Fibroblast of lung (primary cell): Measurements from ENCODE around the gene NGDN. TPM values are rescaled to one million over a fixed set of nuclear protein-coding genes. Genes with fewer than 3 reads are reported as not detected.

ENCODE experiments used
- DNase-seq, 2 donors: peaks; one replicate each; pipeline versions ENCODE4 v3.0.0 to v3.0.0-alpha.2; 2010; ENCODE audit warnings: low read depth in 2 of 2
- H2AFZ ChIP-seq: 2 replicates; pipeline ENCODE4 v1.5.1; 2012; ENCODE audit warnings: low read length, control low read depth, inconsistent platforms
- H3K27ac ChIP-seq: 2 replicates; pipeline ENCODE4 v1.5.1; 2011; ENCODE audit warnings: low read length, control low read depth; ENCODE audit not compliant: insufficient read depth
- H3K27me3 ChIP-seq: 2 replicates; pipeline ENCODE4 v1.5.1; 2011; ENCODE audit warnings: mild to moderate bottlenecking, low read length; ENCODE audit not compliant: control insufficient read depth, insufficient read depth
- H3K36me3 ChIP-seq: 2 replicates; pipeline ENCODE4 v1.5.1; 2011; ENCODE audit warnings: low read length; ENCODE audit not compliant: control insufficient read depth, insufficient read depth
- H3K4me1 ChIP-seq: 2 replicates; pipeline ENCODE4 v1.5.1; 2011; ENCODE audit warnings: low read length; ENCODE audit not compliant: control insufficient read depth, insufficient read depth; ENCODE audit errors: extremely low read depth
- H3K4me2 ChIP-seq: 2 replicates; pipeline ENCODE4 v1.5.1; 2011; ENCODE audit warnings: low read length, control low read depth; ENCODE audit not compliant: insufficient read depth; ENCODE audit errors: extremely low read depth
- H3K4me3 ChIP-seq, 4 experiments: fragments of 200-600 bp in 1 of 4; sonication (generic) in 1 of 4; replicated peaks in 1 of 4; 2 replicates each; pipeline ENCODE4 v1.5.1; 2011 to 2016; ENCODE audit warnings: low read length in 4 of 4, low read depth in 3 of 4, mild to moderate bottlenecking in 3 of 4, control low read depth in 2 of 4, inconsistent platforms in 1 of 4, mixed read lengths in 1 of 4; ENCODE audit not compliant: insufficient read depth in 1 of 4; ENCODE audit errors: control extremely low read depth in 1 of 4
- H3K79me2 ChIP-seq: 2 replicates; pipeline ENCODE4 v1.5.1; 2012; ENCODE audit warnings: mild to moderate bottlenecking, low read length, inconsistent platforms; ENCODE audit not compliant: control insufficient read depth, insufficient read depth
- H3K9ac ChIP-seq: 2 replicates; pipeline ENCODE4 v1.5.1; 2011; ENCODE audit warnings: mild to moderate bottlenecking, low read length, control low read depth; ENCODE audit not compliant: insufficient read depth
- H3K9me3 ChIP-seq: 2 replicates; pipeline ENCODE4 v1.5.1; 2012; ENCODE audit warnings: low read depth, low read length; ENCODE audit not compliant: control insufficient read depth, insufficient read depth
- H4K20me1 ChIP-seq: 2 replicates; pipeline ENCODE4 v1.5.1; 2011; ENCODE audit warnings: low read length; ENCODE audit not compliant: control insufficient read depth, insufficient read depth; ENCODE audit errors: extremely low read depth
- CTCF ChIP-seq, 2 donors: IDR thresholded peaks in 1 of 2; conservative IDR thresholded peaks in 1 of 2; 1 replicate in 1 of 2; 2 replicates in 1 of 2; pipeline ENCODE4 v1.5.1; 2011 to 2012; ENCODE audit warnings: low read length in 2 of 2, control low read depth in 1 of 2, inconsistent platforms in 1 of 2, low read depth in 1 of 2, mild to moderate bottlenecking in 1 of 2
- EZH2 ChIP-seq: IDR thresholded peaks from 2 replicates; pipeline ENCODE4 v1.5.1; 2012; ENCODE audit warnings: low read length, control low read depth, mild to moderate bottlenecking; ENCODE audit errors: missing control alignments
- polyA plus RNA-seq, 2 donors: library from polyadenylated mRNA; depleted of rRNA in 1 of 2; stranded (reverse) in 1 of 2; unstranded in 1 of 2; fragments of >200 nt; gene quantifications; 2 replicates each; pipeline ENCODE4 v1.2.1, GENCODE V29; 2011 to 2012; ENCODE audit warnings: missing spikeins in 1 of 2
- total RNA-seq: library from RNA; depleted of rRNA; stranded (reverse); fragments of >200 nt; gene quantifications from 2 replicates; pipeline ENCODE4 v1.2.1, GENCODE V29; 2014

NGDN gene
- total and polyA plus RNA-seq, 2 donors (not counting 1 experiment from before 2014, with no cell fraction given): 39.5 to 46.9 TPM

GRCh38 chr14:23432102-23432925 is 37.2 kb upstream of the NGDN start:
- peaks cover 2% of the 10 kb centered on the region for H3K27me3 ChIP-seq
- H3K9ac ChIP-seq: no peak overlapping the region
- no peak overlapping the region for H3K4me2 ChIP-seq
- no peak overlapping the region for H3K27ac ChIP-seq
- H4K20me1 ChIP-seq: no peaks in the 10 kb centered on the region
- TF ChIP-seq CTCF (conservative IDR thresholded peaks at IDR 0.05 in 1 of 2, IDR thresholded peaks at IDR 0.05 in 1 of 2; ENCODE audit: low read depth in 1 of 2, low read length in 2 of 2): no peak
- TF ChIP-seq EZH2: no peak
- no peak for DNase-seq
- no peaks in the 10 kb centered on the region for H3K79me2 ChIP-seq
- H2AFZ ChIP-seq: no peak overlapping the region
- no peak overlapping the region for H3K4me3 ChIP-seq
- H3K9me3 ChIP-seq: no peaks in the 10 kb centered on the region
- no peaks in the 10 kb centered on the region for H3K36me3 ChIP-seq
- H3K4me1 ChIP-seq: no peaks in the 10 kb centered on the region

- Histone ChIP-seq H4K20me1 (no peaks in the 10 kb centered on the region), H3K27ac (no peak overlapping the region), H3K36me3 (no peaks in the 10 kb centered on the region), H3K9ac (no peak overlapping the region), H3K9me3 (no peaks in the 10 kb centered on the region), H3K4me2 (no peak overlapping the region), H2AFZ (no peak overlapping the region), H3K79me2 (no peaks in the 10 kb centered on the region), H3K27me3 (peaks cover 2% of the 10 kb centered on the region), H3K4me3 (no peak overlapping the region), H3K4me1 (no peaks in the 10 kb centered on the region)
- TF ChIP-seq CTCF (conservative IDR thresholded peaks at IDR 0.05 in 1 of 2, IDR thresholded peaks at IDR 0.05 in 1 of 2; ENCODE audit: low read depth in 1 of 2, low read length in 2 of 2) (no peak), EZH2 (no peak)
- no peak for DNase-seq
These were observed 36.6 kb upstream of the NGDN start for GRCh38 chr14:23432946-23433345.

- H4K20me1 ChIP-seq: no peaks in the 10 kb centered on the region
- peaks cover 2% of the 10 kb centered on the region for H3K27me3 ChIP-seq
- H3K27ac ChIP-seq: no peak overlapping the region
- TF ChIP-seq EZH2 (no peak), CTCF (conservative IDR thresholded peaks at IDR 0.05 in 1 of 2, IDR thresholded peaks at IDR 0.05 in 1 of 2; ENCODE audit: low read depth in 1 of 2, low read length in 2 of 2) (no peak)
- DNase-seq: no peak
- no peak overlapping the region for H3K9ac ChIP-seq
- H3K4me3 ChIP-seq: no peak overlapping the region
- H3K79me2 ChIP-seq: no peaks in the 10 kb centered on the region
- H3K36me3 ChIP-seq: no peaks in the 10 kb centered on the region
- no peak overlapping the region for H3K4me2 ChIP-seq
- no peak overlapping the region for H2AFZ ChIP-seq
- H3K4me1 ChIP-seq: no peaks in the 10 kb centered on the region
- H3K9me3 ChIP-seq: no peaks in the 10 kb centered on the region
These were observed 36.0 kb upstream of the NGDN start for GRCh38 chr14:23433457-23433856.
